ENCODE data around the gene SUSD4. TPM values are rescaled to one million over a fixed set of nuclear protein-coding genes. Genes with fewer than 3 reads are reported as not detected.

The SUSD4 gene
- total and polyA plus RNA-seq, 10 of the 15 experiments (the other 5 are each of a cell fraction or from before 2014, with no cell fraction given), result 0.13 to 1.1 (median 0.26) TPM; not detected in 3

GRCh38 chr1:223312705-223313414 lies 51.1 kb downstream of the SUSD4 start:
- Histone ChIP-seq H4K20me1 (ENCODE audit: control insufficient read depth, insufficient read depth) (no peaks in the 10 kb centered on the region), H3K4me2 (ENCODE audit: control insufficient read depth, insufficient read depth) (no peak overlapping the region), H3K9ac (ENCODE audit: control insufficient read depth, insufficient read depth, low read length) (no peak overlapping the region), H3K27me3 (replicated peaks in 1 of 2; ENCODE audit: control insufficient read depth in 2 of 2, insufficient read depth in 2 of 2, low read length in 1 of 2) (no peaks in the 10 kb centered on the region; a peak in 1 of 4 replicates), H2AFZ (ENCODE audit: control insufficient read depth, low read depth, low read length) (no peak overlapping the region), H3K9me3 (replicated peaks; ENCODE audit: control insufficient read depth, insufficient read depth, low read length) (no peaks in the 10 kb centered on the region; the same call in 2 of the 3 replicates), H3K27ac (ENCODE audit: control insufficient read depth, insufficient read depth) (no peak overlapping the region), H3K4me3 (no peak overlapping the region), H3K79me2 (ENCODE audit: control insufficient read depth, insufficient read depth, low read length) (no peaks in the 10 kb centered on the region), H3K36me3 (ENCODE audit: control insufficient read depth in 2 of 2, insufficient read depth in 2 of 2, low read length in 1 of 2) (no peaks in the 10 kb centered on the region), H3K4me1 (ENCODE audit: control insufficient read depth, insufficient read depth, low read length) (no peaks in the 10 kb centered on the region)
- FAIRE-seq, result no peak
- no peak for ATAC-seq
- RAD21 ChIA-PET (ENCODE audit: unreplicated experiment), result no interaction called here
- SMC1A ChIA-PET (ENCODE audit: uncharacterized antibody, unreplicated experiment), result no interaction called here
- no peak for DNase-seq (ENCODE audit: low read depth, low spot score)
- TF ChIP-seq ASH2L (IDR thresholded peaks at IDR 0.05; ENCODE audit: borderline replicate concordance, low read depth), result no peak
- TF ChIP-seq SRF (IDR thresholded peaks at IDR 0.05; ENCODE audit: low read depth in 2 of 2, low read length in 2 of 2), result no peak
- no peak for TF ChIP-seq KDM1A (IDR thresholded peaks at IDR 0.05; ENCODE audit: borderline replicate concordance)
- no peak for TF ChIP-seq JUNB (IDR thresholded peaks at IDR 0.05)
- no peak for TF ChIP-seq CHD1 (IDR thresholded peaks at IDR 0.05; ENCODE audit: low read depth, low read length)
- TF ChIP-seq ATF3 (IDR thresholded peaks at IDR 0.05; ENCODE audit: borderline replicate concordance, extremely low read depth, low read depth, low read length), result no peak
- TF ChIP-seq SUPT20H (IDR thresholded peaks at IDR 0.05; ENCODE audit: borderline replicate concordance, control insufficient read depth, low read depth, low read length), result no peak
- no peak for TF ChIP-seq CBX3 (IDR thresholded peaks at IDR 0.05; ENCODE audit: borderline replicate concordance, low read depth)
- TF ChIP-seq ZBED1 (IDR thresholded peaks at IDR 0.05; ENCODE audit: borderline replicate concordance), result no peak
- TF ChIP-seq BCL3 (IDR thresholded peaks at IDR 0.05; ENCODE audit: borderline replicate concordance, insufficient read depth, low read depth, low read length, poor library complexity, severe bottlenecking), result no peak
- TF ChIP-seq SREBF2 (IDR thresholded peaks at IDR 0.05; ENCODE audit: low read length), result no peak
- TF ChIP-seq CREM (IDR thresholded peaks at IDR 0.05; ENCODE audit: low read depth), result no peak
- TF ChIP-seq ATF2 (IDR thresholded peaks at IDR 0.05; ENCODE audit: low read length), result no peak
- no peak for TF ChIP-seq ESRRA (IDR thresholded peaks at IDR 0.05; ENCODE audit: low read length)
- TF ChIP-seq CBFB (IDR thresholded peaks at IDR 0.05; ENCODE audit: low read depth), result no peak
- BruUV-seq (replicated peaks), result no TSS peak
- CTCF ChIA-PET, result no interaction called here
- in situ Hi-C loops (cut with MboI) (no loop called here), intact Hi-C loops (cut with micrococcal nuclease; ENCODE audit: unreplicated experiment) (no loop called here)
- 13% methylated on average over 5 of the region's 5 CpGs for WGBS (ENCODE audit: insufficient coverage, insufficient replicate concordance, low lambda C conversion rate, missing lambda C conversion rate)
- POLR2A ChIA-PET, result no interaction called here

Measured in GM12878 (cell line).